H1 (cell line): ENCODE data around the gene SIGLEC15. TPM values are rescaled to one million over a fixed set of nuclear protein-coding genes. Genes with fewer than 3 reads are reported as not detected.
"Not testable (repeated sequence)": the region's sequence is repeated elsewhere in the genome, so short reads cannot be mapped to it uniquely, and the experiment has no call there.

Experiments
- CTCF ChIA-PET: fragments of 300-600 bp; sonication (Branson Sonifier 250); formaldehyde crosslinking; loops from one replicate; lab custom pipeline; 2021; ENCODE audit not compliant: partially characterized antibody; lab: Charles Lee
- POLR2A ChIA-PET: fragments of 300-600 bp; sonication (Branson Sonifier 250); formaldehyde crosslinking; loops from one replicate; lab custom pipeline; 2021; ENCODE audit warnings: inconsistent platforms; ENCODE audit not compliant: partially characterized antibody; lab: Charles Lee
- DNase-seq, 2 experiments: peaks; one replicate each; pipeline versions ENCODE4 v3.0.0 to v3.0.0-alpha.2; 2010 to 2022; ENCODE audit warnings: low spot score in 2 of 2, low read depth in 1 of 2, mixed read lengths in 1 of 2
- FAIRE-seq: peaks from 2 replicates; lab custom pipeline; 2011; peaks lifted over from hg19 to GRCh38; lab: Jason Lieb, UNC
- H2AFZ ChIP-seq: 2 replicates; pipeline ENCODE4 v1.8.1; 2012; ENCODE audit warnings: low read length, inconsistent platforms
- H2AK5ac ChIP-seq: 2 replicates; pipeline ENCODE4 v1.6.1; 2013; ENCODE audit warnings: low read depth, low read length
- H2BK120ac ChIP-seq: replicated peaks from 2 replicates; pipeline ENCODE3; 2013; ENCODE audit warnings: low read depth, low read length, inconsistent platforms
- H2BK12ac ChIP-seq: 2 replicates; pipeline ENCODE4 v1.6.1; 2013; ENCODE audit warnings: low read depth, low read length
- H2BK15ac ChIP-seq: 2 replicates; pipeline ENCODE4 v1.6.1; 2013; ENCODE audit warnings: low read length
- H2BK20ac ChIP-seq: 2 replicates; pipeline ENCODE4 v1.6.1; 2013; ENCODE audit warnings: low read length
- H2BK5ac ChIP-seq: 2 replicates; pipeline ENCODE4 v1.6.1; 2013; ENCODE audit warnings: low read depth, low read length
- H3K14ac ChIP-seq: 2 replicates; pipeline ENCODE4 v1.6.1; 2013; ENCODE audit warnings: inconsistent platforms; ENCODE audit not compliant: insufficient read length
- H3K18ac ChIP-seq: 2 replicates; pipeline ENCODE4 v1.6.1; 2013; ENCODE audit warnings: low read length; ENCODE audit errors: extremely low read depth
- H3K23ac ChIP-seq: 2 replicates; pipeline ENCODE4 v1.6.1; 2013; ENCODE audit warnings: inconsistent platforms; ENCODE audit not compliant: insufficient read length
- H3K23me2 ChIP-seq: 2 replicates; pipeline ENCODE4 v1.6.1; 2013; ENCODE audit warnings: low read depth, low read length
- H3K27ac ChIP-seq: 2 replicates; pipeline ENCODE4 v1.6.1; 2011; ENCODE audit warnings: low read depth, low read length, inconsistent platforms
- H3K27me3 ChIP-seq, 4 experiments: replicated peaks in 1 of 4; 1 replicate in 1 of 4; 2 replicates in 3 of 4; pipeline versions ENCODE4 v1.6.1 to v1.8.1; 2011 to 2013; ENCODE audit warnings: low read length in 3 of 4, mild to moderate bottlenecking in 3 of 4, inconsistent platforms in 2 of 4, mixed read lengths in 2 of 4, moderate library complexity in 1 of 4; ENCODE audit not compliant: control insufficient read depth in 3 of 4, insufficient read depth in 3 of 4; ENCODE audit errors: extremely low read depth in 1 of 4
- H3K36me3 ChIP-seq, 4 experiments: 2 replicates each; pipeline versions ENCODE4 v1.6.1 to v1.8.1; 2011 to 2013; ENCODE audit warnings: mild to moderate bottlenecking in 4 of 4, low read length in 3 of 4, moderate library complexity in 2 of 4, control low read depth in 1 of 4, inconsistent platforms in 1 of 4; ENCODE audit not compliant: insufficient read depth in 4 of 4, control insufficient read depth in 2 of 4
- H3K4ac ChIP-seq: replicated peaks from 2 replicates; pipeline ENCODE3; 2013; ENCODE audit warnings: low read length, low read depth, mixed read lengths, inconsistent platforms; ENCODE audit not compliant: insufficient read length
- H3K4me1 ChIP-seq, 4 experiments: replicated peaks in 1 of 4; 1 replicate in 1 of 4; 2 replicates in 3 of 4; pipeline versions ENCODE4 v1.6.1 to v1.8.1; 2011 to 2013; ENCODE audit warnings: low read length in 3 of 4, inconsistent platforms in 2 of 4, mixed read lengths in 1 of 4; ENCODE audit not compliant: insufficient read depth in 4 of 4, control insufficient read depth in 3 of 4
- H3K4me2 ChIP-seq, 2 experiments: 2 replicates each; pipeline versions ENCODE4 v1.6.1 to v1.8.1; 2011 to 2013; ENCODE audit warnings: low read depth in 2 of 2, low read length in 2 of 2, control low read depth in 1 of 2, inconsistent platforms in 1 of 2, mild to moderate bottlenecking in 1 of 2; ENCODE audit not compliant: insufficient read depth in 1 of 2
- H3K4me3 ChIP-seq, 4 experiments: fragments of 200-600, 300-600 bp in 1 of 4; sonication (generic), shearing (Covaris generic), sonication (Bioruptor Twin) in 1 of 4; 2 replicates each; pipeline versions ENCODE4 v1.5.1 to v1.8.1; 2011 to 2016; ENCODE audit warnings: low read length in 4 of 4, low read depth in 3 of 4, control low read depth in 2 of 4, inconsistent platforms in 2 of 4, mild to moderate bottlenecking in 2 of 4, mixed read lengths in 1 of 4, moderate library complexity in 1 of 4; ENCODE audit not compliant: insufficient read depth in 2 of 4; ENCODE audit errors: extremely low read depth in 1 of 4
- H3K56ac ChIP-seq: replicated peaks from 2 replicates; pipeline ENCODE3; 2013; ENCODE audit warnings: low read depth, mild to moderate bottlenecking, mixed read lengths, low read length, inconsistent platforms; ENCODE audit not compliant: insufficient read length
- H3K79me1 ChIP-seq: 2 replicates; pipeline ENCODE4 v1.6.1; 2013; ENCODE audit warnings: low read depth, low read length, control low read depth
- H3K79me2 ChIP-seq, 2 experiments: 2 replicates each; pipeline versions ENCODE4 v1.6.1 to v1.8.1; 2012 to 2013; ENCODE audit warnings: low read length in 2 of 2, mild to moderate bottlenecking in 2 of 2, inconsistent platforms in 1 of 2; ENCODE audit not compliant: insufficient read depth in 2 of 2, control insufficient read depth in 1 of 2
- H3K9ac ChIP-seq, 4 experiments: replicated peaks in 1 of 4; 1 replicate in 1 of 4; 2 replicates in 3 of 4; pipeline versions ENCODE4 v1.6.1 to v1.8.1; 2011 to 2013; ENCODE audit warnings: low read depth in 3 of 4, low read length in 3 of 4, control low read depth in 2 of 4, mild to moderate bottlenecking in 2 of 4, moderate library complexity in 2 of 4, inconsistent platforms in 1 of 4; ENCODE audit errors: extremely low read depth in 1 of 4
- H3K9me3 ChIP-seq, 2 experiments: 2 replicates each; pipeline versions ENCODE4 v1.6.1 to v1.8.1; 2012 to 2013; ENCODE audit warnings: mild to moderate bottlenecking in 2 of 2, moderate library complexity in 2 of 2, control low read depth in 1 of 2, inconsistent platforms in 1 of 2, low read depth in 1 of 2, low read length in 1 of 2, mixed read lengths in 1 of 2; ENCODE audit not compliant: insufficient read depth in 2 of 2
- H4K20me1 ChIP-seq, 2 experiments: replicated peaks in 1 of 2; 2 replicates each; pipeline versions ENCODE3 to v1.8.1; 2011 to 2013; ENCODE audit warnings: inconsistent platforms in 2 of 2, low read length in 2 of 2, mild to moderate bottlenecking in 1 of 2; ENCODE audit not compliant: insufficient read depth in 2 of 2, control insufficient read depth in 1 of 2
- H4K5ac ChIP-seq: 2 replicates; pipeline ENCODE4 v1.6.1; 2013; ENCODE audit warnings: low read length, low read depth, mixed read lengths, inconsistent platforms; ENCODE audit not compliant: insufficient read length
- H4K8ac ChIP-seq: 2 replicates; pipeline ENCODE4 v1.8.0; 2013; ENCODE audit warnings: mild to moderate bottlenecking, moderate library complexity, low read length, inconsistent platforms; ENCODE audit not compliant: insufficient read depth; ENCODE audit errors: extremely low read depth
- H4K91ac ChIP-seq: replicated peaks from 2 replicates; pipeline ENCODE3; 2013; ENCODE audit warnings: low read length, mixed read lengths, inconsistent platforms; ENCODE audit not compliant: insufficient read length
- WGBS, 2 experiments: shearing (Covaris generic) in 1 of 2; methylation state at CpG; one replicate each; pipeline versions ENCODE4 v1.1.6 to v1.1.7; 2013 to 2015; ENCODE audit warnings: low lambda C conversion rate in 2 of 2, mixed read lengths in 2 of 2, inconsistent platforms in 1 of 2, low coverage in 1 of 2, missing lambda C conversion rate in 1 of 2; ENCODE audit not compliant: insufficient replicate concordance in 2 of 2, insufficient coverage in 1 of 2, insufficient read length in 1 of 2; ENCODE audit errors: extremely low coverage in 1 of 2, missing lambda C conversion rate in 1 of 2; 5-methylcytosine and 5-hydroxymethylcytosine counted together
- polyA plus RNA-seq, 7 experiments: library from polyadenylated mRNA; depleted of rRNA in 3 of 7; stranded (reverse) in 5 of 7; unstranded in 2 of 7; fragments of >200 nt in 5 of 7; fragments of 200-250 nt in 2 of 7; gene quantifications; 1 replicate in 5 of 7; 2 replicates in 1 of 7; 4 replicates in 1 of 7; pipeline versions ENCODE4 v1.2.1 to v1.2.3, GENCODE V29; 2011 to 2013; ENCODE audit warnings: missing spikeins in 2 of 7, mixed read lengths in 2 of 7
- total RNA-seq: library from RNA; stranded (reverse); fragmentation: NEBNext Ultra II Directional; extraction: Animal tissue kit (Norgen Biotek cat#: 25700); gene quantifications from 2 replicates; pipeline ENCODE4 v1.2.1, GENCODE V29; 2021

The SIGLEC15 gene
- total and polyA plus RNA-seq, 2 of the 8 experiments (the other 6 are each of a cell fraction or from before 2014, with no cell fraction given): 0.20 to 0.37 TPM

- POLR2A ChIA-PET, H3K9ac ChIP-seq, H2BK15ac ChIP-seq, H3K23me2 ChIP-seq, H3K79me1 ChIP-seq, H3K36me3 ChIP-seq, H4K91ac ChIP-seq, H3K27ac ChIP-seq, H3K4me1 ChIP-seq, DNase-seq, FAIRE-seq, H3K9me3 ChIP-seq, H3K4me2 ChIP-seq, H2BK5ac ChIP-seq, H3K56ac ChIP-seq, H4K5ac ChIP-seq, H4K20me1 ChIP-seq, H3K4ac ChIP-seq, H3K18ac ChIP-seq, H2AK5ac ChIP-seq, H2BK120ac ChIP-seq, H3K79me2 ChIP-seq, H3K23ac ChIP-seq, H3K14ac ChIP-seq, H3K4me3 ChIP-seq, H3K27me3 ChIP-seq, H4K8ac ChIP-seq, H2BK12ac ChIP-seq, H2AFZ ChIP-seq, H2BK20ac ChIP-seq: not testable (repeated sequence)
- WGBS, 2 experiments: 92% methylated on average over 7 of the region's 8 CpGs; no CpG with 5 or more reads in 1 of the 2 experiments
- CTCF ChIA-PET: interaction anchor here (0.8 kb wide), 1 partner anchor 9 kb away, joined by 5 read pairs; no protein-coding TSS in a partner anchor
Measured at GRCh38 chr18:45818765-45819164, 6.7 kb upstream of the SIGLEC15 start.
